Superior temporal gyrus (tissue), 1 donor: ENCODE data around the gene PCNT.
"Not testable (repeated sequence)": the region's sequence is repeated elsewhere in the genome, so short reads cannot be mapped to it uniquely, and the experiment has no call there.

Source experiments
- DNase-seq: peaks from one replicate; pipeline ENCODE4 v3.0.0-alpha.2; 2016; ENCODE audit errors: extremely low spot score

Gene PCNT

DNA sequence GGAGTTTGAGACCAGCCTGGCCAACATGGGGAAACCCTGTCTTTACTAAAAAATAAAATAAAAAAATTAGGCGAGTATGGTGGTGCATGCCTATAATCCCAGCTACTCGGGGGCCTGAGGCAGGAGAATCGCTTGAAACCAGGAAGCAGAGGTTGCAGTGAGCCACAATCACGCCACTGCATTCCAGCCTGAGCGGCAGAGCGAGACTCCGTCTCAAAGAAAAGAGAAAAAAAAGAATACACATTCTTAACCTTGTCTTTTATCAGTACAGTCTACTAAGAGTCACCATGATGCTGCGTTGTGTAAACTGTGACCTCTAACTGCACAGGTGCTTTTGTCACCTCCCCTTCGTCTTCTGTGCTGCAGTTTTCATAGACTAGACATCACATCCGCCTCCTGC is 37.2 kb downstream of the PCNT start:
- DNase-seq: no peak

DNA sequence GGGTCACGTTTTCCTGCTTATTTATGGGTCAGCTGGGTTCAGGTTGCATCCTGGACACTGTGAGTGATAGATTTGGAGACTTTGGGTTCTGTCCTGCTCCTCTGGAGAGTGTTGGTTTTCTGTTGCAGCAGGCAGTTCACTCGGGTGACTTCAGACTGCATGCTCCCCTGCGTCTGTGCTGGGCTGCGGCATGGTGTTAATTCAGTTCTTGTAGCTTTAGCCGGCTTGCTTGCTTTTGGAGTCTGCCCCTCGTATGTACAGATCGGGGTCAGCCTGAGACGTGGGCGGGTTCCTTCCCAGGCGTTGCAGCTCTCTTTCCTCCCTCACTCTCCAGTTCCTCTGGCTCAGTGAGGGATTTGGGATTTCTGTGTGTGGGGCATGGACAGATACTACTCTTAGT is 38.0 kb downstream of the PCNT start:
- DNase-seq: peak; percentile 12

DNA sequence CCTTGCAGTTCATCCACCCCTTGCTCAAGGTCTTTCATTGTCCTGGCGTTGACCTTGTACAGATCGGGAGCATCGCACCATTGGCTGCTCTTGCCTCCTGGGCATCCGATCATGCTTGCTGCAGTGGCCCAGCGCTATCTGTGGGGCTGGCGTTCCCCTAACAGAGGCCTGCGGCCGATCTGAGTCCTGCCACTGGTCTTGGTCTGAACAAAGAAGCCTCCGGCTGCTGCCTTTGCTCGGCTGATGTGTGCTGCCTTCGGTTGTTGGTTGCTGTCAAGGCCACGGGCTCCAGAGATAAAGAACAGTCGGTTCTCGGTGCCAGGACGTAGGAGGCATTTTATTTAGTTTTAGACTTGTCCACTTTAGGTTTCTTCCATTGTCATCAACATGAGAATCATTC is 39.0 kb downstream of the PCNT start:
- DNase-seq: peak; percentile 8

DNA sequence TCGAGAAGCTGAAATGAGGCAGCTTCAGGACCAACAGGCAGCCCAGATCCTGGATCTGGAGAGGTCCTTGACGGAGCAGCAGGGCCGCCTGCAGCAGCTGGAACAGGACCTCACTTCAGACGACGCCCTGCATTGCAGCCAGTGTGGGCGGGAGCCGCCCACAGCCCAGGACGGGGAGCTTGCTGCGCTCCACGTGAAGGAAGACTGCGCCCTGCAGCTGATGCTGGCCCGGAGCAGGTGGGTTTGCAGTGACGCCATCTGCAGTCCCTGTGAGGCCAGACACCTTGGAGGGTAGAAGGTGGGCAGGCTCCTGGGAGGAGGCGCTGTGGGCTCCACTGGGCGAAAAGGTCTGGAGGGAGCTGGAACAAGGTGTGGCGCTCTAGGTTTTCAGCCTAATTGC is 39.7 kb downstream of the PCNT start:
- no peak for DNase-seq

DNA sequence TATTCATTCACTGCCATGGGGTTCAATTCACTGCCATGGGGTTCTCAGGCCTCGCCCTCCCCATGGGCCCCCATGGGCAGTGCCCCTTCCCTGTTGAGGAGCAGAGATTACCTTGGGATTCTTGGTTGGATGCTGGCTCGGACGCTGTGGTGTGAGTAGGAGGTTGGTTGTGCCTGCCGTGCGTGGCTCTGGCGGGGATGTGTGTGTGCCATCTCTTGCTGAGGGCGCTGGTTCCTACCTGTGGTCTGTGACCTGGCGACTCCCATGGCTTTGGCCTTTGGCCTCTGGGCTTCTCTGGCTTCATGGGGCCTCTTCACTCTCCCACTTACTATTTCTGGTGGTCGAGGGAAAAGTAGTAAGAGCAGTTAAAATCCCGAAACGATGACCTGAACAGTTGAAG is 42.1 kb downstream of the PCNT start:
- no peak for DNase-seq

DNA sequence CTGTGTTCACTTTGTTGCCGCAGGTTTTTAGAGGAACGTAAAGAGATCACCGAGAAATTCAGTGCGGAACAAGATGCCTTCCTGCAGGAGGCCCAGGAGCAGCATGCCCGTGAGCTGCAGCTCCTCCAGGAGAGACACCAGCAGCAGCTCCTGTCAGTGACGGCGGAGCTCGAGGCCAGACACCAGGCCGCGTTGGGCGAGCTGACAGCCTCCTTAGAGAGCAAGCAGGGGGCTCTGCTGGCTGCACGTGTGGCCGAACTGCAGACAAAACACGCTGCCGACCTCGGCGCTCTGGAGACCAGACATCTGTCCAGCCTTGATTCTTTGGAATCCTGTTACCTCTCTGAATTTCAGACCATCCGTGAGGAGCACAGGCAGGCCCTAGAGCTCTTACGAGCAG is 42.6 kb downstream of the PCNT start:
- DNase-seq: no peak

DNA sequence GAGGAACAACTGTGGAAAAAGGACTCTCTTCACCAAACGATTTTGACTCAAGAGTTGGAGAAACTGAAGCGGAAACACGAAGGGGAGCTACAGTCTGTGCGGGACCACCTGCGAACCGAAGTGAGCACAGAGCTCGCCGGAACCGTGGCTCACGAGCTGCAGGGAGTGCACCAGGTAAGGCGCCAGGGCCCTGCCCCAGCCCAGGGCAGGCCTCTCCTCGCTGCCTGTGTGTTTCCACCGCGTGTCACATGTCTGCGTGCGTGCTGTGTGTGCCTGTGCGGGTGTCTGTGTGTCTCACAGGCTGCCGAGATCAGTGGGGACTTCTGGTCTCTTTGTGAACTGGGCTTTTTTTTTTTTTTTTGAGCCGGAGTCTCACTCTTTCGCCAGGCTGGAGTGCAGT is 43.0 kb downstream of the PCNT start:
- no peak for DNase-seq

DNA sequence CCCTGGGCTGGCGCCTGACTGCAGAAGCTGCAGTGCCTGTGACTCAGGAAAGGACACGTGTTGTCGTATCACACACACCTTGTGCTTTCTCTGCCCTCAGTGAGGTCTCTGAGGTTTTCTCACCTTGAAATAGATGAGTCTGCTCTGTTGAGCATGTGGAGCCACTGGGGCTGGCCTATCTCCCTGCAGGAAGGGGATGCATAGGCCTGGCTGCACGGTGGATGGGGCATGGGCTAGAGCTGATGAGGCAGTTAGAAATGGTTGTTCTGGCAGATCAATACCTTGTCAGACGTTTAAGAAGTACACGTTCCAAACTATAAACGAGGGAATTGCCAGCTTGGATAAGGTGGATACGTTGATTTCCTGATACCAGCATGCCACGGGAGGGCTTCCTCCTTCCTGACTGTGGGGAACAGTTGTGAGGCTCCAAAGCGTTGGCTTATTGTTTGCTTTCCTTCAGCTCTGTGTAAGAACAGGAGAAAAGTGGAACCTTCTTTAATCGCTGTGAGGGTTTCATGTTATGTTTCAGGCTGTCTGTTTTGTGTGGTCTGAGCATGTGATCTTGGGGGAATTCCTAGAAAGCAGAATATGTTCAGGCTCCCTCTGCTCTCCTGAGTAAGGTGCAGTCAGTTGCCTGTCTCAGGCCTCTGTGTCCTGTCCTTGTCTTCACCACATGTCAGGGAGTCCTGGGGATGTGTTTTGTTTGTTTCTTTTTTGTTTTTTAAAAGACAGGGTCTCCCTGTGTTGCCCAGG is 44.8 kb downstream of the PCNT start:
- no peak for DNase-seq

DNA sequence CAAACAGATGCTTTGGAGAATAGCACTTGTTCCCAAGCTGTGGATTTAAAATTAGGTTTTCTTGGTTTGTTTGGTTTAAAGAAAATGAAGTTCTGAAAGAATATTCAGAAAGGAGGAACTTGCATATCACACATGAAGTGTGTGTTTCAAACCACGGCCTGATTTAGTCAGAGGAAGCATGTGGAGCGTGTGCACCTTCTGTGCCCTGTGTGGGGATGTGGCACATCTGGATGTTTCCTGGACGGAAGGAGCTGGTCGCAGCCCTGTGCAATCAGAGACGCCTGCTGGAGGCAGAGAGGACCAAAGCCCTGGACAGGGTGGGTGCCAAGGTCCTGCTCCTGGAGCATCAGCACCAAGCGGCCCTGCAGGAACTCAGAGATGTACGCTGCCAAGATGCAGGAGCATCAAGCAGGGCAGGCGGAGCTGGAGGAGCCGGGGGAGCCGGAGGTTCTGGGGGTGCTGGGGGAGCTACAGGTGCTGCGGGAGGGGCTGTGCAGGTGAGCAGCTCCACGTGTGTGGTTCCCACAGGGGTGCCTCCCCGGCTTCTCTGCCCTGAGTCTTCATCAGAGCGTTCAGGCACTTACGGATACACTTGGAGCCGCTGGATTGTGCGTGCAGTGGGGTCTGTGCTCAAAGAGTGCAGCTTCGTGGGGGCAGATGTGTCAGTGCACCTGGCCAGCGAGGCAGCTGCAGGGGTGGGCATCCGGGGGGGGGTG is 45.7 kb downstream of the PCNT start:
- peak; percentile 13 for DNase-seq

DNA sequence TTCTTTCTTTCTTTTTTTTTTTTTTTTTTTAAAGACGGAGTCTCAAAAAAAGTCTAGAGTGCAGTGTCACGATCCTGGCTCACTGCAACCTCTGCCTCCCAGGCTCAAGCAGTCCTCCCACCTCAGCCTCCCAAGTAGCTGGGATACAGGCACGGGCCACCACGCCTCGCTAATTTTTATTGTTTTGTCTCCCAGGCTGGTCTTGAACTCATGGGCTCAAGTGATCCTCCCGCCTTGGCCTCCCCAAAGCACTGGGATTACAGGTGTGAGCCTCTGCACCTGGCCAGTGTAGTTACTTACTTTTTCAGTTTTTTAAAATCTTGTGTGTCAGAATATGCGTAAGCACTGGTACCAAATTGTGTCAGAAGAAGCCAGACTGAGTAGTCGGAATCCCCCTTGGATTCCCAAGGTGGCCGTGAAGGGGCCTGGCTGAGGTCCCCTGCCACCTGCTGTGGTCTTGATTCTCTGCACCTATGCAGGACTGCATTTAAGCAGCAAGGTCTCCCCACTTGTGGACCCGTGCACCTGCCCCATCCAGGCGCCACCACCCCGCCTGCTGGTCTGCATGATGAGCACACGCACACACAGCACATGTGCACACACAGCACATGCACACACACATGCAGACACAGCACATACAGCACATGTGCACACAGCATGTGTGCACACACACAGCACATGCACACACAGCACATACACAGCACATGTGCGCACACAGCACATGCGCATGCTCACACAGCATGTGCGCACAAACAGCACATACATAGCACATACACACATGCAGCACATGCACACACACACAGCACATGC is 47.5 kb downstream of the PCNT start:
- no peak for DNase-seq

DNA sequence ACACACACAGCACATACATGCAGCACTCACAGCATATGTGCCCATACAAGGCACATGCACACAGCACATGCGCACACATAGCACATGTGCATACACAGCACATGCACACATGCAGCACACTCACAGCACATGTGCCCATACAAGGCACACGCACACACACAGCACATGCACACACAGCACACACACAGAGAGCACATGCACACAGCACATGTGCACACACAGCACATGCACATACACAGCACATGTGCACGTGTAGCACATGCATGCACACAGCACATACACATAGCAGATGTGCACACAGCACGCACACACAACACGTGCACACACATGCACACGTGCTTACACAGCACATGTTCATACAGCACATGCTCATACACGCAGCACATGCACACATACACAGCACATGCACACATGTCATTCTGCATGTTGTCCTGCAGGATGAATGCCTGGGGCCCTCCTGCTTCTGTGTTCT is 48.1 kb downstream of the PCNT start:
- no peak for DNase-seq

DNA sequence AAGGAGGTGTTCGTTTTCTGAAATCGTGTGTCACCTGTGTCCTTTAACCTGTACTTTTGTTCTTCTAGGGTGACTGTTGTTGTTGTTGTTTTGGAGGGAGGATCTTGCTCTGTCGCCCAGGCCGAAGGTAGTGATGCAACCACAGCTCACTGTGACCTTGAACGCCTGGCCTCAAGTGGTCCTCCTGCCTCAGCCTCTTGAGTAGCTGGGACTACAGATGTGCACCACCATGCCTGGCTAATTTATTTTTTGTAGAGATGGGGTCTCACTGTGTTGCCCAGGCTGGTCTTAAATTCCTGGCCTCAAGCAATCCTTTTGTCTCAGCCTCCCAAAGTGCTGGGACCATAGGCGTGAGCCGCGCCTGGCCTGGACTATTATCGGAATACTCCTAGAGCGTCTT is 49.0 kb downstream of the PCNT start:
- DNase-seq: not testable (repeated sequence)

DNA sequence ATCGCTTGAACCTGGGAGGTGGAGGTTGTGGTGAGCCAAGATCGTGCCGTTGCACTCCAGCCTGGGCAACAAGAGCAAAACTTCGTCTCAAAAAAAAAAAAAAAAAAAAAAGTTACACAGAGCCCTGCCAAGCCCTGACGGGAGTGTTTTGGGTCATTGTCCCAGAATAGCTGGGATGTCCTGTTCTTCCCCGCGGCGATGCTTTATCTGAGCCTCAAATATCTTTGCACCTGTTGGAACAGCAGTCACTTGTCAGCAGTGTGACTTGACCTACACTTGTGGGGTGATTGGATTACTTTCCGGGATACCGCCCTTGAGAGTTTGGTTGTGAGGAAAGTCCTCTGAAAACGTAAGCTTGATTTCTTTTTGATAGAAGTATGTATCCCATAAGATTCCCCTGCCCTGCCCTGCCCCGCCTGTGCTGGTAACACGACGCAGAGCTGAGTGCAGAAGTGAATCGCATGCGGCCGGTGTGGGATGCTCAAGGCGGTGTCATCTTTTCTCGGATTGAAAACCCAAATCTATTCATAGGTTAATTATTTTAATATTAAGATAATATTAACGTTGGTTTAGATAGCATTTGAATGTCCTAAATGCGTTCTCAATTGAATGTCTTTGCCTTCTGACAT is 50.9 kb downstream of the PCNT start:
- no peak for DNase-seq

DNA sequence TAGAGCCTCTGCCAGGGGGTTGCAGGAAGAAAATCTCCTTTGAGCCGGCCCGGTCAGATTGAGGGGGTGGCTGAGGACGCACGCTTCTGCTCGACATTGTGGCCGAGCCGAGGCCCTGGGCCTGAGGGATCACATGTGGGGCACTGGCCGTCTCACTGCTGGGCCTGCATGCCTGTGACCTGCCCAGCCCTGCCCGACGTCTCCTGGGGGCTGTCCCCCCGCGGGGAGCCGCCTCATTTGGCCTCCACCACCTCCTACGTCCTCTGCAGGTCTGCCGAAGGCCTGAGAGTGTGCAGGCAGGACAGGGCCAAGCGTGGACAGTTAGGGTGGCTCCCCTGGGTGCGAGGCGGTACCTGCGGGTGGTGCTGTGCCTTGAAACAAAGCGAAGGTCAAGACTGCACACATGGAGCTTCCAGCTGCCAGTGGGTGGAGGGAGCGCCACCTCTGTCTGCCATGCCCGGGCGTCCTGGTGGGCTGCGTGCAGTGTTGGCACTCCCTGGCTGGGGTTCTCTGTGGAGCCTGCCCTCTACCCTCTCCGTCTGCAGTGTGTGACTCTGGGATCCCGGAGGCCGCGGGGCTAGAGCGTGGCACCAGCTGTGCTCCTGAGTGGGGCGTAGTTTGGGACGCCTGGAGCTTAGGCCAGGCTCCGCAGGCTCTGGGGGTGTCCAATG is 51.7 kb downstream of the PCNT start:
- no peak for DNase-seq

DNA sequence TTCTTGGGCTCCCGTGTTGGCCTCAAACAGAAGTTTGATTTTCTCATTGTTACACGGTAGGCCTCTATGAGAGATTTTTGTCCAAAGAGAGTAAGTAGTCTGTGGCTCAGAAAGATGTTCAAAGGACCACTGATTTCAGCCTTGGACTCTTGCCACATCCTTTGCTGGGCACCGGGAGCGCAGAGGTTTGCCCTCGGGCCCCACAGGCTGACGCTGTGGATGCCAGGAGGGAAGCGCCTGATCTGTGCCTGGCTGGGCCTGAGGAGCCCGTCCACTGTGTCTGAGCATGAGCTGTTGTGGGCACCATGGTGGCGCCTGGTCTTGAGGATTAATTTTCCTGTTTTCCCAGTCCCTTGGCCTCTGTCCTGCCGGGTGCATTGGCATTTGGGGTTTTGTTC is 52.3 kb downstream of the PCNT start:
- no peak for DNase-seq

DNA sequence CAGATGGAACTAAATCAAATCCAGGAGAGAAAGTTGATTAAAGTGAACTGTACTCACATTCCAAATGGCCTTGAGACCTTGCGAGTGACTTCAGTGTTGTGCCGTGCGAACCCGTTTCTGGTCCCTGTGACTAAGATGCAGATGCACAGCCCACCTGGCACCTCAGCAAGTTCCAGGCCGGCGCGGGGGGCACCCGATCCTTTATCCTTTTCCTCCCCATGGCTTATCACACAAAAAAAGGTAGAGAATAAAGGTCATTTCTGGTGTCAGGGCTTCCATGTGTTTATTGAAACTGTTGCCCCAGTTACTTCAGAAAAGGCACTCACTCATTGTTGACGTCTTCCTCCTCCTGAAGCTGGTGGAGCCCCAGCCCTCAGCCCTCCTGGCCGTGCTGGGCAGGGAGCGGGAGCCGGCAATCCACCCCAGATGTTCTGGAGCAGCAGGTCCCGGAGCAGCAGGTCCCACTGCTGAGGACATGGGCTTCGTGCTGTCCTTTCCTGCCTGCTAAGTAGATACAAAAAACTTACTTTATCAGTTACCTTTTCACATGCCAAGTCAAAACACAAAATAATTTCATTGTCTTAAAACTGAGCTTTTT is 53.0 kb downstream of the PCNT start:
- DNase-seq: no peak

DNA sequence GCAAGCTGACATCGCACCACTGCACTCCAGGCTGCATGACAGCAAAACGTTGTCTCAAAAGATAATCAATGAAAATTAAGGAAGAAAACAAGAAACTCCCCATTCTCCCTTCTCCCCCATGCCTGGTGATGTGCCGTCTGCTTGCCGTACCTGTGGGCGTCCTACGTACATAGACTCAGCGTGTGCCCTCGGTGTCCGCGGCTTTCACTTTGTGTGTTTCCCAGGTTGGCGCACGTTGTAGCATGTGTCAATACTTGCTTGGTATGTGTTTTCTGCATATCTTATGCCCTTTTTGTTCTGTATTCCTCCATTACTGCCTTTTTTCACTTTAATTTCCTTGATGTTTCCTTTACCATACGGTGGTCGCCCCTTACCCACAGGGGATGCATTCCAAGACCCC is 53.8 kb downstream of the PCNT start:
- no peak for DNase-seq

DNA sequence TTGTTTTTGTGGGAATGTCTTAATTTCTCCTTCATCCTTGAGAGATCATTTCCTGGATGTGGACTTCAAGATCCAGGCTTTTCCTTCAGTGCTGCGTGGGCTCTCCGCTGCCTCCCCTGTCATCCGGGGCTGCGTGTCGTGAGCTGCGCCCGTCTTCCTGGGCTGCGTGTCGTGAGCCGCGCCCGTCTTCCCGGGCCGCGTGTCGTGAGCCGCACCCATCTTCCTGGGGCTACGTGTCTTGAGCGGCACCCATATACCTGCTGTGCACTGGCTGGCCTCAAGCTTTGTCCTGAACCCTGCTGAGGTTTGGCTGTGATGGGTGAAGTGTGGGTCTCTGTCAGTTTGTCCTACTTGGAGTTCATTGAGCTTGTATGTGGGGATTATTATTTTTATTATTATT is 55.1 kb downstream of the PCNT start:
- DNase-seq: no peak

DNA sequence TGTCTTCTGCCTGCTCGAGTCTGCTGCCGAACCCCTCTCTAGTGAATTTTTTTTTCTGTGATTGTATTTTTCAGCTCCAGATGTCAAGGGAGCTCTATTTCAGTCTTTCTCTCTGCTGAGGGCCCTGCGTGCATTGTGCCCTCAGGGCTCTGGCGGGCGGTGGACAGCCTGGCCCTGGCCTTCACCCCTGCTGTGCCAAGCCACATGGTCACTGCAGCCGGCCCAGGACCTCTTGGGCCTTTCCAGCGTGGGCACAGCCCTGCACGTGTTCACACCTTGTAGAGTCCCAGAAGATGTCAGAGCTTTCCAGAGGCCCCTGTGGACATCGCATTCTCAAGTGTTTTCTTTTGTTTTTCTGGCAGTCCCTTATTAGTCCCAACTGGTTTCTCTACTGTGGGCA is 55.7 kb downstream of the PCNT start:
- no peak for DNase-seq

DNA sequence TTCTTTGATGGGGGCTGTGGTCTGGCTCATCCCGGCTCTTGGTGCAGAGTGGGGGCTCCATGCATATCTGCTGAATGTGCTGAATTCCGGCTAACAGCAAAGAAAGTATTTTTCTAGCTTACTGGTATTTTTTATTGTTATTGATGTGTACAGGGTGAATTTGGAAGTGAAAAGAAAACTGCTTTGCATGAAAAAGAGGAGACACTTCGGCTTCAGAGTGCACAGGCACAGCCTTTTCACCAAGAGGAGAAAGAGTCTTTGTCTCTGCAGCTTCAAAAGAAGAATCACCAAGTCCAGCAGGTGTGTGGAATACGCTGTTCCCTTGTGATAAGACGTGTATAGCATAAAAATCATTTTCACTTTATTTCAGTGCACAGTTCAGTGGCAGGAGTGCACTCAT is 57.6 kb downstream of the PCNT start:
- no peak for DNase-seq

DNA sequence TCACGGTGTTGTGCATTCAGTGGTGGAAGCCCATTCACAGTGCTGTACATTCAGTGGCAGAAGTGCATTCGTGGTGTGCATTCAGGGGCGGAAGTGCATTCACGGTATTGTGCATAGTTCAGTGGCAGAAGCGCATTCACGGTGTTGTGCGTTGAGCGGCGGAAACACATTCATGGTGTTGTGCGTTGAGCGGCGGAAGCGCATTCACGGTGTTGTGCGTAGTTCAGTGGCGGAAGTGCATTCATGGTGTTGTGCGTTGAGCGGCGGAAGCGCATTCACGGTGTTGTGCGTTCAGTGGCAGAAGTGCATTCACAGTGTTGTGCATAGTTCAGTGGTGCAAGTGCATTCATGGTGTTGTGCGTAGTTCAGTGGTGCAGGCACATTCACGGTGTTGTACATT is 60.6 kb downstream of the PCNT start:
- DNase-seq: no peak
